ENCODE data around the gene TTC34.

TTC34 gene

DNA sequence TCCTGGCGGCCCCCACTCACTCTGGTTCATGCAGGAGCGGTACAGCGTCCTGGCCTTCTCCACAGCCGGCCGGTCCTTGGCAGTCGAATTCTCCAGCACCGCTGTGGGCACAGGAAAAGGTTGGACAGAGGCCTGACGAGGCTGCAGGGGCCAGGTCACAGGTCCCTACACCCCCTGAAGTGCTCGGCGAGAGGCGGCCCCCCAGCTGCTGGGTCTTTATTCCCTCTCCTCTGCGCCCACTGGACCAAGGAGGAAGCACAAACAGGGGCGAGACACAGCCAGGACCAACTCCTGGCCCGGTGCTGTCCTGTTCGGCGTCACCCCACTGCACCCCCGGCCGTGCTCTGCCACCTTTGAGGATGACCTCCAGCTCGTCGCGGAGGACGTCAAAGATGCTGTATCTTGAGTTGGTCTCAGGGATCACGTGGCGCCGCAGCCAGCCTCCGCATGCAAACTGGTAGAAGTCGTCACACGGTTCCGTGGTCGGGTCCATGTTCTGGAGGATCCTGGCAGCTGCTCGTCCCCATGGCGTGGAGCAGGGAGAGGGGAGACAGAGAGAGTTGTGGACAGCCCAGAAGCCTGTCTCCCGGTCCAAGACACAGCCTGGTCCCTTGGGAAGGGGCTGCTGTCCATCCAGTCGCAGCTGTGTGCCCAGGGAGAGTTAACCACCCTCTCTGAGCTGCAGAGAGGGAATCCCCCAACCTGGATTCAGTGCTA, 192.0 kb downstream of the TTC34 start:
- DNase-seq (ENCODE audit: low spot score) = no peak
- TF ChIP-seq, protein P1, sequence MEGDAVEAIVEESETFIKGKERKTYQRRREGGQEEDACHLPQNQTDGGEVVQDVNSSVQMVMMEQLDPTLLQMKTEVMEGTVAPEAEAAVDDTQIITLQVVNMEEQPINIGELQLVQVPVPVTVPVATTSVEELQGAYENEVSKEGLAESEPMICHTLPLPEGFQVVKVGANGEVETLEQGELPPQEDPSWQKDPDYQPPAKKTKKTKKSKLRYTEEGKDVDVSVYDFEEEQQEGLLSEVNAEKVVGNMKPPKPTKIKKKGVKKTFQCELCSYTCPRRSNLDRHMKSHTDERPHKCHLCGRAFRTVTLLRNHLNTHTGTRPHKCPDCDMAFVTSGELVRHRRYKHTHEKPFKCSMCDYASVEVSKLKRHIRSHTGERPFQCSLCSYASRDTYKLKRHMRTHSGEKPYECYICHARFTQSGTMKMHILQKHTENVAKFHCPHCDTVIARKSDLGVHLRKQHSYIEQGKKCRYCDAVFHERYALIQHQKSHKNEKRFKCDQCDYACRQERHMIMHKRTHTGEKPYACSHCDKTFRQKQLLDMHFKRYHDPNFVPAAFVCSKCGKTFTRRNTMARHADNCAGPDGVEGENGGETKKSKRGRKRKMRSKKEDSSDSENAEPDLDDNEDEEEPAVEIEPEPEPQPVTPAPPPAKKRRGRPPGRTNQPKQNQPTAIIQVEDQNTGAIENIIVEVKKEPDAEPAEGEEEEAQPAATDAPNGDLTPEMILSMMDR (IDR thresholded peaks at IDR 0.05; ENCODE audit: extremely low read depth, insufficient read depth, missing control alignments) = no peak
- in situ Hi-C loops (cut with MboI; ENCODE audit: low pct_unique_long_range_greater_than_20kb, low sequenced_read_pairs, unreplicated experiment) = no loop called here

DNA sequence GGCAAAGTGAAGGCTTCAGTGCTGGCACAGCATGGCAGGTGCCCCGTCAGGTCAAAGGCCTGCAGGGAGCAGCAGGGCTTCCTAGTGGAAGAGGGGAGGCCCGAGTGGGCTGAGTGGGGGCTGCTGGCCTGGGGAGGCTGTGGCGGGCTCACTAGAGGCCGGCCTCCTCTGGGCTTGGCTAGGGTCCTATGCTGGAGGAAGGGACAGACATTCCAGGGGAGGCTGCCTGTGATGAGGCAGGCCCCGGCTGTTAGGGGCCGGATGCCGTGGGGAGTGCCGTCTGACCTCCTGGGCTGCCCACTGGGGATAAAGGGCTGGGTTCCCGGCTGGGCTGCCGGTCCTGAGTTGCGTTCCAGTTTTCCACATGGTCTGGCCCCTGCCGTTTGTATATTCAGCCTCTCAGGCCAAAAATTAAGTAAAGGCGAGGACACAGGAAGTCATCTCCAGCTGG, 193.8 kb downstream of the TTC34 start:
- TF ChIP-seq, protein P1 (IDR thresholded peaks at IDR 0.05; ENCODE audit: extremely low read depth, insufficient read depth, missing control alignments) = no peak
- in situ Hi-C loops (cut with MboI; ENCODE audit: low pct_unique_long_range_greater_than_20kb, low sequenced_read_pairs, unreplicated experiment) = no loop called here
- no peak for DNase-seq (ENCODE audit: low spot score)

DNA sequence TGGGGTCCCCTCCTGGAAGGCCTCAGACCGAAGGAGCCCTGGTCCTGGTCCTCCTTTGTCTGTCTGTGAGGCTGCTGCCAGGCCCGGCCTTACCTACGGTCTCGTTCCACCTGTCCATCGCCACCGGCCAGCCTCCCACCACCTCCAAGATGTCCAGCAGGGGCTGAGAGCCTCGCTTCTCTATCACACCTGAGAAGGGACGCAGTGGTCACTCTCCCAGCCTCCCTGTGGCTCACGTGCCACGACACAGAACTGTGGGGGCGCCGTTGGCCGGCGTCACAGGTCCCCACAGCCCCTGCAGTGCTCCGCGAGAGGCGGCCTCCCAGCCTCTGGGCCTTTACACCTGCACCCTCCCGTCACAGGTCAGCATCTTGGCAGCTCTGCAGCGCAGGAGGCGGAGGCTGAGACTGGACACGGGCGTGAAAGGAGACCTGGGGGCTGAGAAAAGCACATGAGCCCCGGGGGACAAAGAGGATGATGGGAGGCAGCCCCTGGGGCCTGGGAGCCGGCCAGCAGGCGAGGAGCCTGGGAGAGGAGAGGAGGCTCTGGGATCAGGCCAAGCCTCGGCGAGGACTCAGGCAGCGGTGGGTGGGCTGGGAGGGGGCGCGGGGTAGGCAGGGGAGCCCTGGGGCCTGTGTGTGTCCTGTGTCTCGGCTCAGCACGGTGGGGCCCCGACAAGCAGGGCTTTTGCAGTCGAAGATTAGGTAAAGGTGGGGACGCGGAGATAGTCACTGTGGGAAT, 194.4 kb downstream of the TTC34 start:
- in situ Hi-C loops (cut with MboI; ENCODE audit: low pct_unique_long_range_greater_than_20kb, low sequenced_read_pairs, unreplicated experiment) = no loop called here
- no peak for DNase-seq (ENCODE audit: low spot score)
- TF ChIP-seq, protein P1 (IDR thresholded peaks at IDR 0.05; ENCODE audit: extremely low read depth, insufficient read depth, missing control alignments) = no peak

DNA sequence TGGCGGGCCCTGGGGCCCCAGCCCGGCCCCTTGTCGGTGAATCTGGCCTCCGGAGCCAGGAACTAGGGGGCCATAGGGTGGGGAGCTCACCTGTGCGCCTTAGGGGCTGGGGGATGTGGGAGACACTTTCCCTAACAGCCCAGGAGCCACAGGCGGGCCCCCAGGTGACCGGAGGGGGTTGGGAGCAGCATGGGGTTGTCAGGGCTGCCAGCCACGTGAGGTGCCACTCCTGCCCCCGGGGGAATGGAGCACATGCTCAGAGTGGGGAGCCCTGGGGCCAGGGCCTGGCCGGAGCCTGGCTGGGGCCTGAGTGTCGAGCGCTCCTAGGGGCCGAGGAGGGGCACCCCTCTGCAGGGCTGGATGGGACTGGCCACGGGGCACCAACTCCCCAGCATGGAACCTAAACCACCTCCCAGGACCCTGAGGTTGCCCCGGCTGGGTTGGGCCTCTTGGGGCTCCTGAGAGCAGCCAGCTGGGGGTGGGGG, 195.1 kb downstream of the TTC34 start:
- in situ Hi-C loops (cut with MboI; ENCODE audit: low pct_unique_long_range_greater_than_20kb, low sequenced_read_pairs, unreplicated experiment) = no loop called here
- DNase-seq (ENCODE audit: low spot score) = no peak
- TF ChIP-seq, protein P1 (IDR thresholded peaks at IDR 0.05; ENCODE audit: extremely low read depth, insufficient read depth, missing control alignments) = no peak

GRCh38 chr1:2605509-2606395, 195.7 kb downstream of the TTC34 start:
- TF ChIP-seq, protein P1 (IDR thresholded peaks at IDR 0.05; ENCODE audit: extremely low read depth, insufficient read depth, missing control alignments) = no peak
- no peak for DNase-seq (ENCODE audit: low spot score)
- in situ Hi-C loops (cut with MboI; ENCODE audit: low pct_unique_long_range_greater_than_20kb, low sequenced_read_pairs, unreplicated experiment) = no loop called here

GRCh38 chr1:2604844-2605508, 196.5 kb downstream of the TTC34 start:
- no peak for DNase-seq (ENCODE audit: low spot score)
- TF ChIP-seq, protein P1 (IDR thresholded peaks at IDR 0.05; ENCODE audit: extremely low read depth, insufficient read depth, missing control alignments) = no peak
- in situ Hi-C loops (cut with MboI; ENCODE audit: low pct_unique_long_range_greater_than_20kb, low sequenced_read_pairs, unreplicated experiment) = no loop called here

Measured in GM13977 (cell line).